ENCODE results near the gene NEDD4L. TPM values are rescaled to one million over a fixed set of nuclear protein-coding genes. Genes with fewer than 3 reads are reported as not detected.

The NEDD4L gene
- polyA plus RNA-seq, 6 donors from 2014 or later: 3.2 to 5.8 (median 3.5) TPM

DNA sequence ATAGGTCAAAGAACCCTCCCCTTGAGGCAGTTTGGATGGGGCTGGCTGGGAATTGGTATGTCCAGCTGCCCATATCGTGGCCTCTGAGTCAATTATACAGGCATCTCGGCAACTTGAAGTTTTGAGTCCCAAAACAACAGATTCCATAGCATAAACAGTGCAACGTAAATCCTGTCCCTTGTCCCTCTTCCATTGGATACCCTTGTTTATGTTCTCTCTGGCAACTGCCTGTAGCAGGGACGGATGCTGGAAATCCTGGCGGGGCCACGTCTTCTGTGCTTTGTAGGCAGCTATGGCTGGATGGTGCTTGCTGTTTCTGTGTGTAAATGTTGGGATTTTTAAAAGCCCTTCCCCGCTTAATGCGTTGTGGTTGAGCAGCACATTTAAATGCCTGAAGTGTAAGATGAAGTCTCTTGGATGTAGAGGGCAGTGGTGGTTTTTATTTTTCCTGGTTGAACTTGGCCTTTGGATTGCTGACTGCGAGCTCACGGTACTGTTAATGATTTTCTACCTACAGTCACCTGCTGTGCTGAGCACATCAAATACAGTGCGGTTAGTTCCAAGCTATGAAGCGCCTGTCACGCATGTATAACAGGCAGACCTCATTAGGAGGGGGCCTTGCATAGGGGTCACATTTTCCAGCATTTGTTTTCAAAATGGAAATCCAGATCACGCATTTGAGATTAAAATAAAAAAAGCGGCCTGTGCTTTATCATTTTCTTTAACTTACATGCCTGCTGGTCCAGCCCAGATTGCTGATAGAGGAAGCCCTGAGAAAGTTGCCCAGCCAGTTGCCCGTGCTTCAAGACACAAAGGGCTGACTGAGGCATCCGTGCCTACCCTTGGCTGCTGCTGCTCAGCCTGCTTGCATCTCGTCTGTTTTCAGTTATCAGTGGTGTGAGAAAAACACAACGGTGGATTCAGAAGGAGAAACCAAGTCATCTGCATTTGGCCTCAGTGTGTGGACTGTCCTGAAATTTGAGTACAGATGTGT is 84.7 kb downstream of the NEDD4L start:
- H3K27me3 Mint-ChIP-seq: peaks cover 0 to 10% (median 0%) of the 10 kb centered on the region in 3 donors
- no peak for ATAC-seq (ENCODE audit: low read depth in 2 of 2)

DNA sequence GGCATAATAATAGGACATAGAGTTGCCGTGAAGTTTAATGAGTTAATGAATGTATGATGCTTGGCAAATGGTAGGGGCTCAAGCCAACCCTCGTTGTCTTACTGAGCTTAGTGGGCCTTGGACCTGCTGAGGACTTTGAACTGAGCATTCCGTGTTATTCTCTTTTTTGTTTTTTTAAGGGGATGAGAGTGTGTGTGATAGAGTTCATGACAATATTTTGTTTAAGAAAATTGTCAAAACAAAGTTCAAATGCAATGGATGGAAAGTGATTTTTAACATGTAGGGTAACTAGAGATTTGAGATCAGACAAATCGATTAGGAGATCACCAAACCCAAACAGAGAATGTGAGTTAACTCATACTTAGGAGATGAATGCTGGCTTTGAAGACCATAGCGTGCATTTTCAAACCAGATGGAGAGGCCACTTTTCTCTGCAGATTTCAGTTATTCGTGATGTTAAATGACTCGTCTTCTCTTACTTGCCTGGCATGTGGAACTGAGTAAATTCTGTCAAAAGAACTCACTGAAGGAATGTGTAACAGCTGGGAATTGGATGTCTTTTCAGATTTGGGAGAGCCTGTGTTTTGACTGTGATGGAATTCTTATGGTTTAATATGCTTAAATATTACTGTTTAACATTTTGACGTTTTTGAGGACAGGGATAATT is 88.7 kb downstream of the NEDD4L start:
- Mint-ChIP-seq H3K36me3 (no peaks in the 10 kb centered on the region), H3K4me3 (no peak overlapping the region), H3K27me3 (peaks cover 3 to 12% (median 9%) of the 10 kb centered on the region in 3 donors), H3K4me1 (peaks cover 5 to 9% (median 7%) of the 10 kb centered on the region in 3 donors), H3K27ac (no peak overlapping the region), H3K9me3 (peaks cover 0 to 2% (median 0%) of the 10 kb centered on the region in 7 donors)
- ATAC-seq (ENCODE audit: low read depth in 2 of 2) (no peak), DNase-seq (no peak)

More for the DNA sequence above, 84.7 kb downstream of the NEDD4L start:
- no peak for DNase-seq
- Mint-ChIP-seq H3K9me3 (peaks cover 0 to 2% (median 0%) of the 10 kb centered on the region in 7 donors), H3K4me3 (peak overlapping the region in 1 of 8 donors; percentile 12), H3K36me3 (no peaks in the 10 kb centered on the region), H3K4me1 (no peaks in the 10 kb centered on the region), H3K27ac (no peak overlapping the region)

DNA sequence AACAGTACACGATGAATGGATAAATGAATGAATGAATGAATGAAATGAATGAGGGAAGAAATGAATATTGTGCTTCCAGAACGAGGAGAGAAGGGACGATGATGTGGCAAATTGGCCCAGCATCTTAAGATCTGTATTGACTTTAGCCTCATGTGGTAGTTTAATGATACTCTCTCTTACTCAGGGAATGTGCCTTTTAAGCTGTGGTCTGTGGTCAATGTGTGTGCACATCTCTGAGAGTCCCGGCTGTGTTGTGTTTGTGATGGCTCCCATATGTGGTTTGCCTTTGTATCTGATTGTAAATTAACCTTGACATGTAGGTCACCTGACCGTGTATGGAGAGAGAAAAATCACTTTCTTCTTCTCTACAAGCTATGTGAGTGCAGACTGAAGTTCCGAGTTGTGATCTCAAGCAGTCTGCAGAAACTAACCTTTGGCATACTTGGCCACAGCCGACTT is 91.2 kb downstream of the NEDD4L start:
- no peak for DNase-seq
- peaks cover 11 to 16% (median 14%) of the 10 kb centered on the region in 3 donors for H3K4me1 Mint-ChIP-seq

DNA sequence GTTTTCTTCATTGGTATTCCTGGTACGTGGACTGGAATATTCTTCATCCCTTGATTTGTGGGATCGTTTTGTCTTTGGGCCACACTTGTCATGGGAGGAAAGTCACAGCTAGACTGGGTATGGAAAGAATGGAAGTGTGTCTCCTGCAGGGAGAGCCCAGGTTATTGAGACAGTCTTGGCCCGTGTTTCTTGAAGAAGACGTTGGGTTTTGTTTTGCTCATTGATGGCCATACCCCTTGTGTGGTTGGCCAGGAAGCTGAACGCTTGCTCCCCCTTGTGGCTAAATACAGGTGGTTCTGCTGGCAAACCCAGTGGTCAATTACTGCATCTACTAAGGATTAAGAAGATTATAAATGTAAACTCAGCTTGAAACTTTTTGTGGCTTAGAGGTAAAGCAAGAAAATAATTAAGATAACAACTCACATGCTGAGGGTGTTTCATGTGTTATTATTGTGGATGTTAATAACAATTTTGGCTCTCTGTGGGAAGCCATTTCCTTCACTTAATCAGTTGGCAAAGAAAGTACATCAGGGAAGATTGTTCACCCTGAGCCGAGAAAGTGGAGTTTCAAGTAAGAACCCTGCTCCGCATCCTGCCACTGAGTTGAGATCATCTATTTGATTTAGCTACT is 91.8 kb downstream of the NEDD4L start:
- peak; percentile 73 to 78 for ATAC-seq (ENCODE audit: low read depth in 2 of 2)
- Mint-ChIP-seq H3K9me3 (no peaks in the 10 kb centered on the region), H3K4me3 (peak overlapping the region in 4 of 8 donors; percentile 25 to 71 (median 28)), H3K4me1 (peaks cover 11 to 16% (median 14%) of the 10 kb centered on the region in 3 donors), H3K27me3 (peaks cover 3 to 12% (median 9%) of the 10 kb centered on the region in 3 donors), H3K36me3 (no peaks in the 10 kb centered on the region), H3K27ac (no peak overlapping the region)
- DNase-seq: peak; percentile 51

More for the DNA sequence above, 91.2 kb downstream of the NEDD4L start:
- ATAC-seq (ENCODE audit: low read depth in 2 of 2): no peak
- Mint-ChIP-seq H3K9me3 (no peaks in the 10 kb centered on the region), H3K36me3 (no peaks in the 10 kb centered on the region), H3K4me3 (peak overlapping the region in 2 of 8 donors; percentile 12 to 27), H3K27me3 (peaks cover 3 to 12% (median 9%) of the 10 kb centered on the region in 3 donors), H3K27ac (no peak overlapping the region)

DNA sequence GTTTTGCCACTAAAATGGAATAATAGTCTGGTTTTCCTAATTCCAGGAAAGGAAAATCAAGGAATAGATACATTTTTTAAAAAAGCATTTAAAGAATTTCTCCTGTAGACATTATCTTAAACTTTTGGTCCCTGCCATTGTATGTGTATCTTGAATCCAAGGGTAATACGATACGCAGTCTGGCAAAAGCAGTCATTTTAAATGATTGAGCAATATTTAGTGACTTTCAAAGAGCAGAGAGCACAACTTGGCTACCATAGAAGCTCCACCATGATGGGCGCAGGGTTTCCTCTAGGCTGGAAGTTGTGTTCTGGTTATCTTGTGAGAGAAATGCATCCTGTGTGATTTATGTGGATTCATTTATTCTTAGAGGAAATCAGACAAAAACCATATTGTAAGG is 92.9 kb downstream of the NEDD4L start:
- Mint-ChIP-seq H3K27ac (no peak overlapping the region), H3K4me3 (no peak overlapping the region), H3K4me1 (peaks cover 11 to 16% (median 14%) of the 10 kb centered on the region in 3 donors), H3K9me3 (no peaks in the 10 kb centered on the region), H3K36me3 (no peaks in the 10 kb centered on the region), H3K27me3 (peaks cover 3 to 12% (median 9%) of the 10 kb centered on the region in 3 donors)
- ATAC-seq (ENCODE audit: low read depth in 2 of 2) (no peak), DNase-seq (no peak)

DNA sequence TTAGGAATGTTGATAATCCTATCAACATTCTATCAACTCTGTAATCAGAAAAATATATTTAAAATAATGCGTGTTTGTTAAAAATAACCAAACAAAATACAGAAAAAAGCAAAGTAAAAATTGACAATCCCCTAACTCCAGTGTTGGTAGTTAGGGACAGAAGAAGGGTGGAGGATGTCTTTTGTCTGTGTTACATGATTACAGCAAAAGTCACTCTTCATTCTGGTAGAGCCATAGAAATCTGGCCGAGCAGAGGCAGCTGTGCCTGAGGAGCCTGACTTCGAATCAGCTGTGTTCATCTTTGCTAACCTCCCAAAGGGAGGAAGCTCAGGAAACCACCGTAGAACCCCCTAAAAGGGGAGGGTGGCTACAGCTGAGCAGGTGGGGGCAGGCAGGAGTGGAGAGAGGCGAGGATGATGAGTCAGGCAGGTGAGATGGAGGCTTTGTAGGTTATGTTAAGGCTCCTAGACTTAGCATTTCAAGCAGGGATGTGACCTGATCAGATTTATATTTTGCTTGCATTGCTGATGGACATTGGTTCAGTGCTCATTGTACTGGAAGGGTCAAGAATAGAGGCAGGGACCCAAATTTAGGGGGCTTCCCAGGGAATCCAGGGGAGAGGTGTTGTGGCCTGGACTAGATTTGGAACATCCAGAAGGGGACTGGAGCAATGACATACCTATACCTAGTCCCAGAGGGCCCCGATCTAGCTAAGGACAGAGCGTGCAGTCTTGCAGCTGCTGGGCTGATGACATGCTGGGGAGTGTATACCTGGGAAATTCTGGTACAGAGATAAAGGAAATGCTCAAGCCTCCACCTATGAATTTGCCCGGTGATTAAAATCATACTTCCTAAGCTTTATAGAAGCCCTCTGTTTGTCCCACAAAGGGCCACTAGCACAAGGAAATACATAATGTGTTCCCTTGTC is 95.7 kb downstream of the NEDD4L start:
- ATAC-seq (ENCODE audit: low read depth in 2 of 2) (peak; percentile 61 to 69), DNase-seq (no peak)
- Mint-ChIP-seq H3K36me3 (no peaks in the 10 kb centered on the region), H3K4me3 (no peak overlapping the region), H3K27me3 (peaks cover 3 to 11% (median 9%) of the 10 kb centered on the region in 3 donors), H3K27ac (peak overlapping the region in 4 of 6 donors; percentile 13 to 80 (median 34)), H3K4me1 (peaks cover 11 to 16% (median 14%) of the 10 kb centered on the region in 3 donors), H3K9me3 (no peaks in the 10 kb centered on the region)

DNA sequence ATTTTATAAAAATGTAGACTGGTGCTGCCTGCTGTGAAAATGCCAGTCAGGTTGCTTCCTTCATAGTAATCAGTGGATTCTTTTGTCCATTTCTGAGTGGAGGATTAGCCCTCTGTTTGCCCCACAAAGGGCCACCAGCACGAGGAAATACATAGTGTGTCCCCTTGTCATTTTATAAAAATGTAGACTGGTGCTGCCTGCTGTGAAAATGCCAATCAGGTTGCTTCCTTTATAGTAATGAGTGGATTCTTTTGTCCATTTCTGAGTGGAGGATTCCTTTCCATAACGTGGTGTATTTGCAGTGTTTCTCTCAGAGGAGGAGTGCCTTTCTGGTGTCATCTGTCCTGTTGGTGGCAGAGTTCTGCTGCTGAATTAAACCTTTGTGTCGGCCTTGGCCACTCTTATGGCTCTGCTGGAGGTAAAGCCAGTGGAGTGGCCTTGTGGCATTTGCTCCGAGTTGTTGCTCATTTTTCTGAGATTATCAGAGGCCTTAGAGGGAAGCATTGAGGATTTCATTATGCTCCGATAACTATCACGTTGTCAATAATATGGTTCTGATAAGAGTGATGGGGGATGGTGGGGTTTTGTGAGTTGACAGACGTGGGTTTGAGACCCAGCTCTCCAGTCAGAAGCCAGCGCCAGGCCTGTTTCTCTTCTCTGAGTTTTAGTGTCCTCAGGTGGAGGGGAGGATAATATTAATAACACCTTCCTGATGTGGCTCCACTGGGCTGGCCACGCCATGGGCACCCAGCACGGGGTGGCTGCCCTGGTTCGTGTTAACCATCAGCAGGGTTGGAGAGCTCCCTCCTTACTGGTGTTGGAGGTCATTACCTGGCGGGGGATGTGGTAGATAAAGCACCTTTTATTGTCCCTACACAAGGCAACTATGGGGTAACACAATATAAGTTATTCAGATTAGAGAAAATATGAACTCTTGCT is 96.6 kb downstream of the NEDD4L start:
- H3K36me3 Mint-ChIP-seq: no peaks in the 10 kb centered on the region
- ATAC-seq (ENCODE audit: low read depth in 2 of 2) (no peak), DNase-seq (no peak)
- peak overlapping the region in 2 of 6 donors; percentile 40 to 62 for H3K27ac Mint-ChIP-seq
- no peaks in the 10 kb centered on the region for H3K9me3 Mint-ChIP-seq
- peaks cover 8 to 10% (median 9%) of the 10 kb centered on the region in 3 donors for H3K4me1 Mint-ChIP-seq
- no peak overlapping the region for H3K4me3 Mint-ChIP-seq
- H3K27me3 Mint-ChIP-seq: peaks cover 0 to 9% (median 2%) of the 10 kb centered on the region in 3 donors

DNA sequence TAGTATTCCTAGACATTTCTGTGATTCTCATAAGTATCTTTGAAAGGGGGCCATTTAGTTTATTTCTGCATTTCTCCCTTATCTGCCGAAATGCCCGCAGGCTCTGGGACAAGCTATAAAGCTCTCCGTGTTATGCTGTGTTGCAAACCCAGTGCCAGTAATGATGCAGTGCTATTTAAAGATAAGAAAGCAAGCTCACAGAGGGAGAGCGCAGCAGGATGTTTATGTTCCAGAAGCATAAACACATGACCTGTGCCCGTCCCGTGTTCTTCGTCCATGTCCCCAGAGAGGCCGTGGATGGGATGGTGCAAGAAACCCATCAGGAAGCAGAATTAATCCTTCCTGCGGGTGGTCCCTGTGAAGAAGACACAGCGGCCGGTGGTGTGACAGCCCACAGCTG is 99.4 kb downstream of the NEDD4L start:
- ATAC-seq (ENCODE audit: low read depth in 2 of 2): no peak
- H3K36me3 Mint-ChIP-seq: no peaks in the 10 kb centered on the region
- no peak overlapping the region for H3K4me3 Mint-ChIP-seq
- DNase-seq: no peak
- no peak overlapping the region for H3K27ac Mint-ChIP-seq
- H3K9me3 Mint-ChIP-seq: no peaks in the 10 kb centered on the region
- H3K27me3 Mint-ChIP-seq: no peaks in the 10 kb centered on the region
- peaks cover 6 to 8% (median 7%) of the 10 kb centered on the region in 3 donors for H3K4me1 Mint-ChIP-seq

DNA sequence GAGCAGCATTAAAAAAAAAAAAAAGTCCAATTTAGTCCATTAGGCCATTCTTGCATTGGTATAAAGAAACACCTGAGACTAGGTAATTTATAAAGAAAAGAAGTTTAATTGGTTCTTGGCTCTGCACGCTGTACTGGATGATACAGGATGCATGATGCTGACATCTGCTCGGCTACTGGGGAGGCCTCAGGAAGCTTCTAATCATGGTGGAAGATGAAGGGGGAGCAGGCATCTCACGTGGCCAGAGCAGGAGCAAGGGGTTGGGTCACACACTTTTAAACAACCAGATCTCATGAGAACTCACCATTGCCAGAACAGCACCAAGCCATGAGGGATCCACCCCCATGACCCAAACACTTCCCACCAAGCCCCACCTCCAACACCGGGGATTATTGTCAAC is 100.1 kb downstream of the NEDD4L start:
- no peak overlapping the region for H3K4me3 Mint-ChIP-seq
- DNase-seq (no peak), ATAC-seq (ENCODE audit: low read depth in 2 of 2) (no peak)
- H3K36me3 Mint-ChIP-seq: no peaks in the 10 kb centered on the region
- H3K9me3 Mint-ChIP-seq: no peaks in the 10 kb centered on the region
- H3K27me3 Mint-ChIP-seq: no peaks in the 10 kb centered on the region
- peak overlapping the region in 1 of 6 donors; percentile 28 for H3K27ac Mint-ChIP-seq
- H3K4me1 Mint-ChIP-seq: peaks cover 6 to 13% (median 7%) of the 10 kb centered on the region in 3 donors

DNA sequence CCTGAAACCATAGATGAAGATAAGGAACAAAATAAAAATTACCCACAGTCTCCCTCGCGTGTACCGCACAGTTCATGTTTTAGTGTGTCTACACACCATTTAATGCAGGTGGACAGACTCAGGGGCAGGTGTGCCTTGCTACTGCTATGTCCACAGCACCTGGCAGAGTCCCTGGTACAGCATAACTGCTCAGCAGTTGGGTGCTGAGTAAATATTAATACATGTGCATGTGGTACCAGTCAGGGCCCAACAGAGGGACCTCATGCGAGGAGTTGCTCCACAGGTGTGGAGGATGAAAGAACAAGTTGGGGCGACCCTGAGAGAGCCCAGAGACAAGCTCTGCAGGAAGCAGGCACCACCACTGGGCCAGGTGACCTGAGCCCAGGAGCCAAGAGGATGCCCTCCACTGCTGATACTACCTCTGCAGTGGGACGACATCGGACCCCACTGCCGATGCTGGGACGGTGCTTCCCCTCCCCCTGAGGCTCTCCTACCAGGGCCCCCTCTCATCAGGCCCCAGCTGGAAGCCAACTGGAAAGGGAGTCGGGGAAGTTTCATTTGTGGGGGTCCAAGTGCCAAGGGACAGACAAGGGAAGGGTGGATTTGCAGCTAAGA is 100.8 kb downstream of the NEDD4L start:
- Mint-ChIP-seq H3K27me3 (no peaks in the 10 kb centered on the region), H3K27ac (no peak overlapping the region), H3K36me3 (no peaks in the 10 kb centered on the region)

DNA sequence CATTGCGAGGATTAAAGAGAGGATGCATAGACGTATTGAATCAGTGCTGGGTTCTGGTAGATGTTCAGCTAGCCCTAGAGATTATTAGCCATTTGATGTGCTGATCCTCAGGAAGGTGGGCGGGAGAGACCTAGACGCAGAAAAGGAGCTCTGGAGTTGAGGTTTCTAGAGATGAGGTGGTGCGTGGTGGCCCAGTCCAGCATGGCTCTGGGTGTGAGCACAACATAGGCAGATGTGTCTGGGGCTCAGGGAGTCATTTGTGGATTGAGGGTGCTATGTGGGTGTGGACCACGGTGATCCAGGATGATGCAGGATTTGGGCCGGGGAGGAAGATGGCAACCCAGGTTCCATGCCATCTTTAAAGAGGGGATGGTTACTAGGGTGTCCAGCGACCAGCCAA is 102.1 kb downstream of the NEDD4L start:
- no peak overlapping the region for H3K4me3 Mint-ChIP-seq
- no peaks in the 10 kb centered on the region for H3K9me3 Mint-ChIP-seq
- no peaks in the 10 kb centered on the region for H3K27me3 Mint-ChIP-seq
- DNase-seq (no peak), ATAC-seq (ENCODE audit: low read depth in 2 of 2) (no peak)
- no peaks in the 10 kb centered on the region for H3K36me3 Mint-ChIP-seq
- H3K27ac Mint-ChIP-seq: peak overlapping the region in 1 of 6 donors; percentile 64
- H3K4me1 Mint-ChIP-seq: peaks cover 0 to 5% (median 0%) of the 10 kb centered on the region in 3 donors

More for the DNA sequence above, 100.8 kb downstream of the NEDD4L start:
- H3K9me3 Mint-ChIP-seq: no peaks in the 10 kb centered on the region
- no peak overlapping the region for H3K4me3 Mint-ChIP-seq
- no peak for ATAC-seq (ENCODE audit: low read depth in 2 of 2)
- no peak for DNase-seq
- H3K4me1 Mint-ChIP-seq: peaks cover 2 to 8% (median 3%) of the 10 kb centered on the region in 3 donors

Measured in naive B cell (primary cell).